GM18867 (cell line): Measurements from ENCODE around the gene IKZF2.

Experiments
- ATAC-seq: cut with Tn5 transposase; IDR thresholded peaks from one replicate; pipeline ENCODE4 v1.9.1; 2021; ENCODE audit warnings: mild to moderate bottlenecking, moderate library complexity; ENCODE audit not compliant: unreplicated experiment

The IKZF2 gene

GRCh38 chr2:212968284-212969081 lies 182.9 kb downstream of the IKZF2 start:
- ATAC-seq = no peak

GRCh38 chr2:212966884-212967283 lies 184.5 kb downstream of the IKZF2 start:
- no peak for ATAC-seq

- ATAC-seq = no peak
Observed at GRCh38 chr2:212962691-212963090, 188.7 kb downstream of the IKZF2 start.

GRCh38 chr2:212961255-212961654 lies 190.2 kb downstream of the IKZF2 start:
- ATAC-seq = no peak

- peak; percentile 49 for ATAC-seq
Observed at GRCh38 chr2:212960336-212960735, 191.1 kb downstream of the IKZF2 start.

GRCh38 chr2:212959471-212960117 lies 191.8 kb downstream of the IKZF2 start:
- no peak for ATAC-seq

GRCh38 chr2:212958757-212959295 lies 192.6 kb downstream of the IKZF2 start:
- no peak for ATAC-seq

GRCh38 chr2:212958133-212958532 lies 193.3 kb downstream of the IKZF2 start:
- ATAC-seq = no peak

GRCh38 chr2:212957624-212958023 lies 193.8 kb downstream of the IKZF2 start:
- no peak for ATAC-seq

- ATAC-seq = no peak
Observed at GRCh38 chr2:212956665-212957607, 194.5 kb downstream of the IKZF2 start.

GRCh38 chr2:212953170-212953920 lies 198.1 kb downstream of the IKZF2 start:
- ATAC-seq = peak; percentile 81

GRCh38 chr2:212949786-212950185 lies 201.6 kb downstream of the IKZF2 start:
- ATAC-seq = no peak
